Measurements from ENCODE around the gene PDE4A.

- TF ChIP-seq, protein P1, sequence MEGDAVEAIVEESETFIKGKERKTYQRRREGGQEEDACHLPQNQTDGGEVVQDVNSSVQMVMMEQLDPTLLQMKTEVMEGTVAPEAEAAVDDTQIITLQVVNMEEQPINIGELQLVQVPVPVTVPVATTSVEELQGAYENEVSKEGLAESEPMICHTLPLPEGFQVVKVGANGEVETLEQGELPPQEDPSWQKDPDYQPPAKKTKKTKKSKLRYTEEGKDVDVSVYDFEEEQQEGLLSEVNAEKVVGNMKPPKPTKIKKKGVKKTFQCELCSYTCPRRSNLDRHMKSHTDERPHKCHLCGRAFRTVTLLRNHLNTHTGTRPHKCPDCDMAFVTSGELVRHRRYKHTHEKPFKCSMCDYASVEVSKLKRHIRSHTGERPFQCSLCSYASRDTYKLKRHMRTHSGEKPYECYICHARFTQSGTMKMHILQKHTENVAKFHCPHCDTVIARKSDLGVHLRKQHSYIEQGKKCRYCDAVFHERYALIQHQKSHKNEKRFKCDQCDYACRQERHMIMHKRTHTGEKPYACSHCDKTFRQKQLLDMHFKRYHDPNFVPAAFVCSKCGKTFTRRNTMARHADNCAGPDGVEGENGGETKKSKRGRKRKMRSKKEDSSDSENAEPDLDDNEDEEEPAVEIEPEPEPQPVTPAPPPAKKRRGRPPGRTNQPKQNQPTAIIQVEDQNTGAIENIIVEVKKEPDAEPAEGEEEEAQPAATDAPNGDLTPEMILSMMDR (IDR thresholded peaks at IDR 0.05; ENCODE audit: insufficient read depth, low read length, poor library complexity, severe bottlenecking) = peak; percentile 98
- no peak for TF ChIP-seq EZH2phosphoT487 (conservative IDR thresholded peaks at IDR 0.05; ENCODE audit: low read length)
Observed at GRCh38 chr19:10388957-10389356, 31.4 kb upstream of the PDE4A start.
